HG03342 (cell line): ENCODE results near the gene CCDC57.

Experiments
- ATAC-seq: cut with Tn5 transposase; IDR thresholded peaks from one replicate; pipeline ENCODE4 v1.9.1; 2021; ENCODE audit warnings: mild to moderate bottlenecking, moderate library complexity; ENCODE audit not compliant: unreplicated experiment

Gene CCDC57

GRCh38 chr17:82055023-82055964, 157.3 kb downstream of the CCDC57 start:
- ATAC-seq = no peak

- ATAC-seq = no peak
Observed at GRCh38 chr17:82054351-82055022, 158.2 kb downstream of the CCDC57 start.

GRCh38 chr17:82053556-82054263, 158.9 kb downstream of the CCDC57 start:
- no peak for ATAC-seq

DNA sequence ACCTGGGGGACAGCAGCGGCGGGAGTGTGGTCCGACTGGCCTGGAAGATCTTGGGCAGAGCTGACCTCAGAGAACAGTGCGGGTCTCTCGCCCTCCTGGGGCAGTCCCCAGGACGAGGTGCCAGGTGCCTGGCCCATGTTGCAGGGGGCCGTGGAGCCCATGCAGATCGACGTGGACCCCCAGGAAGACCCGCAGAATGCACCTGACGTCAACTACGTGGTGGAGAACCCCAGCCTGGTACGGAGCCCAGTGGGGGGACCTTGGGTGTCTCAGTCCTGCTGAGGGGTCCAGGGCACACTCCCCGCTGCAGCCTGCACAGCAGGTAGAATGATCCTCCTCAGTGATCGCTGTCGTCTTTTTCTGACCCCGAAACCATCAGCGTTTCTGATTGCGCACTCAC, 159.5 kb downstream of the CCDC57 start:
- no peak for ATAC-seq

DNA sequence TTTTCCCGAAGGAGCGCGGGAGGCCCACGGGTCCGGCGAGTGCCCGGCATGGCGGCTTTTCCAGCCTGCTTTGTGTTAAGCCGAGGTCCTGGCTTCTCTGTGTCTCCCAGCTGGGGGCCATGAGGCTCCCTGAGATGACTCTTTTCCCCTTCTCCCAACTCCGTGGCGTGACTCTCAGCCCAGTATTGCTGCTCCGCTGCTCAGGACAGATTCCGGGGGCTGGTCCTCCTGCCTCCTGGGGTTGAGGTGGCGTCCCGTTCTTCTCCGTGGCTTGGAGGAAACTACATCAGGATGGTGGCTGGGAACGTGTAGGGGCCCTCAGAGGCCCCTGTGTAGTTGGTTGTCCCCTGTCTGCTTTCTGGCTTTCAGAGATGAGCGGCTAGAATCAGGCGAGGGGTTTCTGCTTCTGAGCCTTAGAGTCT, 160.0 kb downstream of the CCDC57 start:
- no peak for ATAC-seq

GRCh38 chr17:82051776-82052637, 160.6 kb downstream of the CCDC57 start, which contains the start of the genes GPS1 and RFNG:
Gene GPS1, plus strand, starts transcription at chr17:82051898. Its CDS starts 34 bp downstream, at chr17:82051932.
Gene RFNG, minus strand, starts transcription at chr17:82051811. Its CDS starts 45 bp downstream, at chr17:82051766.
- no peak for ATAC-seq
